Hematopoietic multipotent progenitor cell treated with erythropoietin and hydrocortisone succinate and interleukin-3 and kit ligand, for 8 days (in vitro differentiated cells): ENCODE measurements around the gene ZNF726.
"Not testable (repeated sequence)": the region's sequence is repeated elsewhere in the genome, so short reads cannot be mapped to it uniquely, and the experiment has no call there.

Experiments
- DNase-seq: peaks from one replicate; pipeline ENCODE4 v3.0.0-alpha.2; 2015

The ZNF726 gene

GRCh38 chr19:23946569-23946968, 31.9 kb downstream of the ZNF726 start:
- DNase-seq, result no peak

DNA sequence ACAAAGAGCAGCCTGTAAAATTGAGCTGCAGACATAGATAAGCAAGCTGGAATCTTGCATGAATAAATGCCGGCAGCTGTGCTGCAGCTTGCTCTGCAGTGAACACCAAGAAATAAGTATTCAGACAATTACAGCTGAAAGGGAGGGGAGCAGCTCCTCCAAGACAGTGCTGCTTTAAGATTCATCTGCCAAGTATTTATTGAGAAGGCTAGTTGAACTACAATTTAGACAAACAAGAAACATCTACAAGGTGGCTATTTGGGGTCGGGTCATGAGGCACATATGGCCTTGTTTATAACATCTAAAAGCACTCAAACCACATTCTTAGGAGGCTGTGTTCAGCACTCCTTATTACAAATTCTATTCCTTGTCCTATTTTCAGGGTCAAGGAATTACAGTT, 34.9 kb downstream of the ZNF726 start:
- DNase-seq, result no peak

- no peak for DNase-seq
These were observed 41.4 kb downstream of the ZNF726 start for GRCh38 chr19:23956051-23956450.

DNA sequence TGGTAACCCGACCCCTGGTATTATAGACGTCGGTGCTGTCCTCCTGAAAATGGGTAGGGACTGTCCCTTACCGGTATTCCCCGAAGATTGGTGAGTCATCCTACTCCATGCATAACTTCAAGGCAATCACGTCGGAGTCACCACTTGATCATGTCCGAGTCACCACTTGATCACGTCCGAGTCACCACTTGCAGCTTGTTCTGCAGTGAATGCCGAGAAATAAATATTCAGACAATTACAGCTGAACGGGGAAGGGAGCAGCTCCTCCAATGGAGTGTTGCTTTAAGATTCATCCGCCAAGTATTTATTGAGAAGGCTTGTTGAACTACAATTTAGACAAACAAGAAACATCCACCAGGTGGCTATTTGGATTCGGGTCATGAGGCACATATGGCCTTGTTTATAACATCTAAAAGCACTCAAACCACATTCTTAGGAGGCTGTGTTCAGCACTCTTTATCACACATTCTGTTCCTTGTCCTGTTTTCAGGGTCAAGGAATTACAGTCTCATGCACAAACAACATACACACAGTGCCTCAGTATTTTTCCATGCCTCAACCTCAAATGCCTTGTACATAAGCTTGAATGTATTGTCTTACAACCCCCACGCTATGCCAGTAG, 43.1 kb downstream of the ZNF726 start:
- DNase-seq, result no peak

DNA sequence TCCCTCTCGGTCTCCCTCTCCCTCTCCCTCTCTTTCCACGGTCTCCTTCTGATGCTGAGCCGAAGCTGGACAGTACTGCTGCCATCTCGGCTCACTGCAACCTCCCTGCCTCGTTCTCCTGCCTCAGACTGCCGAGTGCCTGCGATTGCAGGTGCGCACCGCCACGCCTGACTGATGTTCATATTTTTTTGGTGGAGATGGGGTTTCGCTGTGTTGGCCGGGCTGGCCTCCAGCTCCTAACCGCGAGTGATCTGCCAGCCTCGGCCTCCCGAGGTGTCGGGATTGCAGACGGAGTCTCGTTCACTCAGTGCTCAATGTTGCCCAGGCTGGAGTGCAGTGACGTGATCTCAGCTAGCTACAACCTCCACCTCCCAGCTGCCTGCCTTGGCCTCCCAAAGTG, 48.7 kb downstream of the ZNF726 start:
- DNase-seq, result not testable (repeated sequence)

GRCh38 chr19:23963881-23964280, 49.2 kb downstream of the ZNF726 start:
- DNase-seq, result not testable (repeated sequence)

GRCh38 chr19:23964334-23964733, 49.6 kb downstream of the ZNF726 start:
- DNase-seq, result not testable (repeated sequence)

GRCh38 chr19:23969630-23970029, 54.9 kb downstream of the ZNF726 start:
- no peak for DNase-seq

DNA sequence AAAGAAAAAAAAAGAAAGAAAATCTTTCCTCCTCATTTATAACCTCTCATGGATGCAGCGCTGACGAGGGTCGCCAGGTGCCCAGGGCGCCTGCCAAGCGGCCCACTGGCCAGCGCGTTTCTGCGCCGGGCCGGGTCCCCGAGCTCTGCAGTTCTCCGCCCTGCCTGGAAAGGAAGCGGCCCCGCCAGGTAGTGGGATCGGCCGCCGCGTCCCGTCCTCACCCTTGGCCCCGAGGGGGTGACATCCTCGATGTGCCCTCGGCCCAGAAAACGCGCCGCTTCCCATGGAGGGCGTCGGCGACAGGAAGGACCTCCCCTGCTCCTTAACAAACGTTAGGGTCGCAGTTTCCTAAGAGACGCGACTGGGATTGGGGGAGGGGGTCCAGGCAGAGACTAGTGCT, 56.9 kb downstream of the ZNF726 start:
- no peak for DNase-seq

- DNase-seq, result no peak
These were observed 57.5 kb downstream of the ZNF726 start for GRCh38 chr19:23972161-23972560.

GRCh38 chr19:23974941-23975340, 60.3 kb downstream of the ZNF726 start:
- no peak for DNase-seq

- DNase-seq, result not testable (repeated sequence)
These were observed 61.9 kb downstream of the ZNF726 start for GRCh38 chr19:23976631-23977030.

DNA sequence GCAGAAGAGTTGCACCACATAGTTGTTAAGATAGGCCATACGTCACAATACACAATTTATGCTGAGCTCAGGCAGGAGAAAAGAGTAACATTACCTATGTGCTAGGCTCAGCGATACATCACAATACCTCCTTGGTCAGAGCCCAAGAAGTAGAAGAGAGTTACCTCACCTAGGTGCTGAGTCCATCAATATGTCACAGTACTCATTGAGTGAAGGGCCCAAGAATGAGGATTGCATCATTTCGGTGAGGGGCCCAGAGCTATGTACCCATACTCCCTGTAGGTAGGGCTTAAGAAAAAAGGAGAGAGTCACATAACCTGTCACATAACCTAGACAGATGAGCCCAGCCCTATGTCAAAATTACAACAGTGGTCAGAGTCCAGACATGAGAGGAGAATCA, 62.6 kb downstream of the ZNF726 start:
- not testable (repeated sequence) for DNase-seq

GRCh38 chr19:23978068-23978467, 63.4 kb downstream of the ZNF726 start:
- DNase-seq, result no peak

DNA sequence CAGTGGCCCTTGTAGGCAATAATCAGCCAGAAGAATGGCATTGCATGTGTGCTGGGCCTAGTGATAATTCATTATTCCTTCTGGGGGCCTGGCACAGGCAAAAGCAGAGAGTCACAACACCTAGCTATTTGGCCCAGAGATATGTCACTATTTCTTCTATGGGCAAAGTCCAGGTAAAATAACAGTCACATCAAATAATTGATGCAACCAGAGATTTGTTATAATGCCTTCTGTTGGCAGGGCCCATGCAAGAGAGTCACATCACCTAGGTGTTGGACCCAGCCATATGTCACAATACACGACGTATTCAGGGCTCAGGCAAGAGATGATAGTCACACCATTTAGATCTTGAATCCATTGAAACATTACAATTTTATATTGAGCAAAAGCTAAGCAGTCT, 66.1 kb downstream of the ZNF726 start:
- no peak for DNase-seq

DNA sequence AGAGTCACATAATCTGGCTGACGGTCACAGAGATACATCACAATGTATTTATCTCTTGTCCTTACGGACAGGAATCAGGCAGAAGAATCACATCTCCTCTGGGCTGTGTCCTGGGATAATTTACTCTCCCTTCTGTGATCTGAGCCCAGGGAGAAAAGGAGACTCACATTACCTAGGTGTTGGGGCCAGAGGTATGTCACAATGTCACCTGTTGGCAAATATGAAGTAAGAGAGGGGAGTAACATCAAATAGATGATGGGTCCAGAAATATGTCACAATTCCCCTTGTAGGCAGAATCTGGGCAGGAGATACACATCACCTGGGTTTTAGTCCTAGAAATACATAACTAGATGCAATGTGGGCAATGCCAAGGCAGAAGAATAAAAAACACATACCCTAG, 67.2 kb downstream of the ZNF726 start:
- DNase-seq, result no peak

DNA sequence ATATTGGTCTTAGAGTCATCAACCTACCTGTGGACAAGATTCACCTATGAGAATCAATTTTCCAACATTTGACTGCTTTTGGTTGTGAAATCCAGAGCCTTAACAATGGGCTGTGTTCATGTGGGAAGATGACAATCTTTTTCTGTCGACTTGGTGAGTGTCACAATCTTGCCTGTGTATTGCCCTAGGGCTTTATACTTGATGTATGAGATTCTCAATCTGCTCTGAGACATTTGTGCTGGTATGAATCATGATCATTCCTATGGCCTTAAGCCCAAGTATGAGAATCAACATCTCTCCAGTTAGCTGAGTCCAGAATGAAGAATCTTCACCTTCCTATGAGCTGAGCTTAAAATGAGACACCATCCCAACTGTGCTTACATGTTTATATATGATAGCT, 68.7 kb downstream of the ZNF726 start:
- no peak for DNase-seq
